LoVo (cell line): Measurements from ENCODE around the gene CLPTM1L.
"Not testable (repeated sequence)": the region's sequence is repeated elsewhere in the genome, so short reads cannot be mapped to it uniquely, and the experiment has no call there.

ENCODE experiments used
- DNase-seq: peaks from one replicate; pipeline ENCODE4 v3.0.0-alpha.2; 2016; ENCODE audit warnings: low spot score

CLPTM1L gene

GRCh38 chr5:1380011-1380817, 35.3 kb upstream of the CLPTM1L start:
- DNase-seq: peak; percentile 18

- DNase-seq: no peak
Observed at GRCh38 chr5:1378866-1379659, 34.2 kb upstream of the CLPTM1L start.

GRCh38 chr5:1378096-1378495, 33.2 kb upstream of the CLPTM1L start:
- no peak for DNase-seq

GRCh38 chr5:1376981-1377380, 32.1 kb upstream of the CLPTM1L start:
- no peak for DNase-seq

GRCh38 chr5:1375871-1376810, 31.2 kb upstream of the CLPTM1L start:
- peak; percentile 27 for DNase-seq

GRCh38 chr5:1374679-1375055, 29.8 kb upstream of the CLPTM1L start:
- peak; percentile 37 for DNase-seq

GRCh38 chr5:1374030-1374678, 29.3 kb upstream of the CLPTM1L start:
- no peak for DNase-seq

- not testable (repeated sequence) for DNase-seq
Observed at GRCh38 chr5:1371972-1372342, 27.1 kb upstream of the CLPTM1L start.

- no peak for DNase-seq
Observed at GRCh38 chr5:1371218-1371971, 26.5 kb upstream of the CLPTM1L start.

- DNase-seq: no peak
Observed at GRCh38 chr5:1370006-1370405, 25.1 kb upstream of the CLPTM1L start.

- no peak for DNase-seq
Observed at GRCh38 chr5:1368756-1369155, 23.9 kb upstream of the CLPTM1L start.

- DNase-seq: no peak
Observed at GRCh38 chr5:1368236-1368635, 23.3 kb upstream of the CLPTM1L start.

GRCh38 chr5:1367149-1367548, 22.2 kb upstream of the CLPTM1L start:
- no peak for DNase-seq

GRCh38 chr5:1366514-1366913, 21.6 kb upstream of the CLPTM1L start:
- DNase-seq: no peak

GRCh38 chr5:1364211-1364610, 19.3 kb upstream of the CLPTM1L start:
- no peak for DNase-seq

GRCh38 chr5:1363581-1363980, 18.7 kb upstream of the CLPTM1L start:
- DNase-seq: no peak

- DNase-seq: no peak
Observed at GRCh38 chr5:1363160-1363559, 18.3 kb upstream of the CLPTM1L start.

- no peak for DNase-seq
Observed at GRCh38 chr5:1362242-1363015, 17.5 kb upstream of the CLPTM1L start.

- no peak for DNase-seq
Observed at GRCh38 chr5:1360861-1361260, 16.0 kb upstream of the CLPTM1L start.

- DNase-seq: not testable (repeated sequence)
Observed at GRCh38 chr5:1360367-1360766, 15.5 kb upstream of the CLPTM1L start.
